Colonic mucosa (tissue), 4 donors: ENCODE results near the gene ENTPD8. TPM values are rescaled to one million over a fixed set of nuclear protein-coding genes. Genes with fewer than 3 reads are reported as not detected.
"Not testable (repeated sequence)": the region's sequence is repeated elsewhere in the genome, so short reads cannot be mapped to it uniquely, and the experiment has no call there.

Experiments
- DNase-seq: peaks from one replicate; pipeline ENCODE4 v3.0.0-alpha.2; 2020
- H3K27ac ChIP-seq: fragments of 200-600 bp; one replicate; pipeline ENCODE4 v1.8.0; 2021
- H3K27me3 ChIP-seq: fragments of 200-600 bp; one replicate; pipeline ENCODE4 v1.8.0; 2021
- H3K36me3 ChIP-seq: fragments of 200-600 bp; one replicate; pipeline ENCODE4 v1.8.0; 2021
- H3K4me1 ChIP-seq: fragments of 200-600 bp; one replicate; pipeline ENCODE4 v1.8.0; 2021; ENCODE audit warnings: mild to moderate bottlenecking
- H3K4me3 ChIP-seq: fragments of 200-600 bp; one replicate; pipeline ENCODE4 v1.8.0; 2021
- H3K9ac ChIP-seq, 2 donors: one replicate each; pipeline ENCODE4 v1.7.0; 2013; ENCODE audit warnings: control low read depth in 2 of 2, low read depth in 2 of 2, low read length in 2 of 2
- H3K9me3 ChIP-seq: fragments of 200-600 bp; one replicate; pipeline ENCODE4 v1.8.0; 2021
- intact Hi-C: fragments of 100-400 bp; cut with DNase I; formaldehyde crosslinking; loops from one replicate; pipeline ENCODE4 v1.14.1; 2022
- microRNA-seq: library from miRNA; unstranded; fragments of <30 nt; microRNA quantifications from one replicate; pipeline ENCODE4, GENCODE V29; 2019
- total RNA-seq, 2 donors: library from RNA; stranded (reverse); fragmentation: NEBNext Ultra II Directional in 1 of 2; extraction: Animal tissue kit (Norgen Biotek cat#: 25700) in 1 of 2; gene quantifications; one replicate each; pipeline ENCODE4 v1.2.1, GENCODE V29; 2021
- TF ChIP-seq, protein P1 (sequence below): fragments of 200-600 bp; IDR thresholded peaks from one replicate; pipeline ENCODE4 v1.8.0; 2022; ENCODE audit warnings: antibody characterized with exemption, mild to moderate bottlenecking
- donor health status: healthy.
- donor health status: DM: no; HTN: no; CAD: no.
- donor health status: DM: no; HTN: no; CAD: no.

Gene ENTPD8
- total RNA-seq, 2 donors from 2014 or later = 48.3 to 72.0 TPM

DNA sequence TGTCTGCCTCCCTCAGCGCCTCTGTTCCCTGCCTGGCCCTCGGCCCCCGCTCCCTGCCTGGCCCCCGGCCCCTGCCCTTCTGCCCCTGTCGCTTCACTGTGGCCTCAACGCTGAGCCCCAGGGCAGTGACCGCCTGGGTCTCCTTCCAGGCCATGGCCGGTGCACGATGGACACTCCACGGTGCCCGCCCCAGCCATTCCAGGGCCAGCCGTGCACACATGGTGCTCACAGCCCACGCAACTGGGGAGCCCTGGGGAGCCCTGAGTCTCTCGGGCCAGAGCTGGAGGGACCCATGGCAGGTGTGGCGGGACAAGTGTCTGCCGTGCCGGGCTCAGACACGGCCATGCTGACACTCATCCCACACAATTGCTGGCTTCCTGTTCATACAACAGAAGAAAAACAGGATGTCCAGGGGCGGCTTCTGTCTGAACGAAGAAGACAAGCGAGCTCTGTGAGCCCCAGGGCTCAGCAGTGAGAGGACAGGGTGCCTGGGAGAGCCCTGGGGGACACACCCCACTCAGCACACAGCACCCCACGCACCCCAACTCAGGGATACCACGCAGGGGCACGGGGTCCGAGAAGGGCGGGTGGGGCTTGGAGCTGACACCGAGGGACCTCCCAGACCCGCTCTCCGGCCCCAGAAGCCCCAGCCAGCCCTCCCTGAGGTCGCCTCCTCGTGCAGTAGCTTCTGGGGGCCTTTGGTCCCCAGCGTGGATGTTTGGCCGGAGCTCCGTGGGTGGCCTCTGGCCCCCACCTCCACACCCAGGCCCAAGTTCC is 53.9 kb downstream of the ENTPD8 start:
- TF ChIP-seq, protein P1, sequence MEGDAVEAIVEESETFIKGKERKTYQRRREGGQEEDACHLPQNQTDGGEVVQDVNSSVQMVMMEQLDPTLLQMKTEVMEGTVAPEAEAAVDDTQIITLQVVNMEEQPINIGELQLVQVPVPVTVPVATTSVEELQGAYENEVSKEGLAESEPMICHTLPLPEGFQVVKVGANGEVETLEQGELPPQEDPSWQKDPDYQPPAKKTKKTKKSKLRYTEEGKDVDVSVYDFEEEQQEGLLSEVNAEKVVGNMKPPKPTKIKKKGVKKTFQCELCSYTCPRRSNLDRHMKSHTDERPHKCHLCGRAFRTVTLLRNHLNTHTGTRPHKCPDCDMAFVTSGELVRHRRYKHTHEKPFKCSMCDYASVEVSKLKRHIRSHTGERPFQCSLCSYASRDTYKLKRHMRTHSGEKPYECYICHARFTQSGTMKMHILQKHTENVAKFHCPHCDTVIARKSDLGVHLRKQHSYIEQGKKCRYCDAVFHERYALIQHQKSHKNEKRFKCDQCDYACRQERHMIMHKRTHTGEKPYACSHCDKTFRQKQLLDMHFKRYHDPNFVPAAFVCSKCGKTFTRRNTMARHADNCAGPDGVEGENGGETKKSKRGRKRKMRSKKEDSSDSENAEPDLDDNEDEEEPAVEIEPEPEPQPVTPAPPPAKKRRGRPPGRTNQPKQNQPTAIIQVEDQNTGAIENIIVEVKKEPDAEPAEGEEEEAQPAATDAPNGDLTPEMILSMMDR = no peak
- intact Hi-C loops = no loop called here
- H3K36me3 ChIP-seq = no peaks in the 10 kb centered on the region
- H3K9me3 ChIP-seq = no peaks in the 10 kb centered on the region
- peaks cover 8% of the 10 kb centered on the region for H3K4me1 ChIP-seq
- no peaks in the 10 kb centered on the region for H3K27me3 ChIP-seq
- no peak for DNase-seq
- H3K4me3 ChIP-seq = no peak overlapping the region
- no peak overlapping the region for H3K27ac ChIP-seq
- no peak overlapping the region for H3K9ac ChIP-seq

DNA sequence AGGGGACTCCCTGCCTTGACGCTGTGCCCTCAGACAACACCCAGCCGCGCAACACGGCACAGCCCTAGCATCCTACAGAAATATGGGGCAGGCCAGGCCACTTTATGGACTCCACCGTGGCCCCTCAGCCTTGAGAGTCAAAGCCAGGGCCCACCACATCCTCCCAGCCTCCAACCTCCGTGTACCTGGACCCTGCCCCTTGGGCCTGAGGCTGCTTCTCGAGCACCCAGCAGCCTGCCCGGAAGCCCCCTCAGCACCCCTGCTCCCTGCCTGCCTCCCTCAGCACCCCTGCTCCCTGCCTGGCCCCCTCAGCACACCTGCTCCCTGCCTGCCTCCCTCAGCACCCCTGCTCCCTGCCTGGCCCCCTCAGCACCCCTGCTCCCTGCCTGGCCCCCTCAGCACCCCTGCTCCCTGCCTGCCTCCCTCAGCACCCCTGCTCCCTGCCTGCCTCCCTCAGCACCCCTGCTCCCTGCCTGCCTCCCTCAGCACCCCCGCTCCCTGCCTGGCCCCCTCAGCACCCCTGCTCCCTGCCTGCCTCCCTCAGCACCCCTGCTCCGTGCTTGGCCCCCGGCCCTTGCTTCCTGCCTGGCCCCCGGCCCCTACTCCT is 54.5 kb downstream of the ENTPD8 start:
- H3K36me3 ChIP-seq, H3K27me3 ChIP-seq, DNase-seq, H3K9me3 ChIP-seq, H3K4me3 ChIP-seq, H3K9ac ChIP-seq, H3K4me1 ChIP-seq, H3K27ac ChIP-seq, intact Hi-C loops: not testable (repeated sequence)

DNA sequence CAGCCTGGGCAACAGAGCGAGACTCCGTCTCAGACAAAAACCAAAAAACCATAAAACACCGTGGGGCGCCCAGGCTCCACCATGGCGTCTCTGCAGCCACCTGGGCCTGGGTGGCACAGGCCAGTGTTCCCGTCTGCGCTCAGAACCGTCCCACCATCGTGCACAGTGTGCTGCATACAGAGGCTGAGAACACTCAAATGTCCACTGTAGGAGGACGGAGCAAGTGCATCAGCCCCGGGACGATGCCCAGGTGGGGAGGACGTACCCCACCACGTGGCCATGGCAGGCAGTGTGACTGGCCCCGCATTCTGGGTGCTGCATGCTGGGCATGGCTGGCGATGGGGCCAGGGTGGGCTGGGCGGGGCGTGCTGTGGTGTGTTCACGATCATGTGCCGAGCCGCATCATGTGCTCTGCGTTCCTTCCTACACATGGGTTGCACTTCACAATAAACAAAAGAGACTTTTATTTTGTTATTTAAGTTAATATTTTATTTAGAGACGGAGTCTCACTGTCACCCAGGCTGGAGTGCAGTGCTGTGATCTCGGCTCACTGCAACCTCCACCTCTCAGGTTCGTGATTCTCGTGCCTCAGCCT is 56.0 kb downstream of the ENTPD8 start:
- Histone ChIP-seq H3K4me3 (no peak overlapping the region), H3K9ac (no peak overlapping the region), H3K4me1 (no peaks in the 10 kb centered on the region), H3K27me3 (no peaks in the 10 kb centered on the region), H3K9me3 (no peaks in the 10 kb centered on the region), H3K27ac (no peak overlapping the region), H3K36me3 (no peaks in the 10 kb centered on the region)
- no peak for DNase-seq
- TF ChIP-seq, protein P1 = no peak
- intact Hi-C loops = no loop called here

Small RNAs within 50 kb of the gene (microRNA-seq; reads per million reads assigned to microRNA genes)
- gene MIR7114 = 1.7 reads per million

Other genes with a start within 250 kb of the ENTPD8 start
- gene TPRN, start 240.6 kb downstream of the ENTPD8 start, total RNA-seq = 100 to 1,000 TPM in 1 of 2 donors, 10 to 100 TPM in 1; 83.1 to 124 TPM
- gene TMEM203, start 235.7 kb downstream of the ENTPD8 start, total RNA-seq = 10 to 100 TPM; 35.7 to 43.5 TPM
- gene NDOR1, start 235.7 kb downstream of the ENTPD8 start, total RNA-seq = 10 to 100 TPM; 11.7 to 36.9 TPM
- 1 to 10 TPM; 6.5 to 9.3 TPM for gene RNF208, start 219.1 kb downstream of the ENTPD8 start, total RNA-seq
- under 1 TPM in 1 of 2 donors, not detected in 1; 0.64 TPM for gene CYSRT1, start 216.2 kb downstream of the ENTPD8 start, total RNA-seq
- not detected for gene RNF224, start 213.9 kb downstream of the ENTPD8 start, total RNA-seq
- gene SLC34A3, start 210.5 kb downstream of the ENTPD8 start, total RNA-seq = not detected
- gene TUBB4B, start 200.1 kb downstream of the ENTPD8 start, total RNA-seq = 100 to 1,000 TPM; 303 to 779 TPM
- not detected for gene STPG3, start 190.1 kb downstream of the ENTPD8 start, total RNA-seq
- 10 to 100 TPM; 62.1 to 87.1 TPM for gene NELFB, start 186.0 kb downstream of the ENTPD8 start, total RNA-seq
- 10 to 100 TPM; 57.1 to 63.9 TPM for gene TOR4A, start 163.6 kb downstream of the ENTPD8 start, total RNA-seq
- gene NRARP, start 139.1 kb downstream of the ENTPD8 start, total RNA-seq = 100 to 1,000 TPM; 120 to 178 TPM
- 10 to 100 TPM; 34.9 to 36.4 TPM for gene EXD3, start 18.2 kb downstream of the ENTPD8 start, total RNA-seq
- gene NOXA1, start 18.0 kb downstream of the ENTPD8 start, total RNA-seq = 10 to 100 TPM; 27.5 to 29.3 TPM
- gene NSMF, start 18.0 kb upstream of the ENTPD8 start, total RNA-seq = 10 to 100 TPM; 33.7 to 47.8 TPM
- gene PNPLA7, start 109.0 kb upstream of the ENTPD8 start, total RNA-seq = 1 to 10 TPM; 6.1 to 7.1 TPM
- 100 to 1,000 TPM in 1 of 2 donors, 10 to 100 TPM in 1; 94.4 to 146 TPM for gene MRPL41, start 110.5 kb upstream of the ENTPD8 start, total RNA-seq
- gene DPH7, start 137.6 kb upstream of the ENTPD8 start, total RNA-seq = 10 to 100 TPM; 15.6 to 30.6 TPM
- gene ZMYND19, start 149.2 kb upstream of the ENTPD8 start, total RNA-seq = 10 to 100 TPM; 14.4 to 36.0 TPM
- gene ARRDC1, start 164.3 kb upstream of the ENTPD8 start, total RNA-seq = 10 to 100 TPM; 69.1 to 97.2 TPM
- gene EHMT1, start 177.6 kb upstream of the ENTPD8 start, total RNA-seq = 10 to 100 TPM; 56.2 to 97.9 TPM